Erythroblast (primary cell): ENCODE data around the gene HS3ST6.
"Not testable (repeated sequence)": the region's sequence is repeated elsewhere in the genome, so short reads cannot be mapped to it uniquely, and the experiment has no call there.

Source experiments
- GATA1 ChIP-seq: IDR thresholded peaks from 2 replicates; pipeline ENCODE4 v1.6.1; 2011; ENCODE audit warnings: low read depth, mild to moderate bottlenecking, control low read depth, low read length, moderate library complexity
- POLR2A ChIP-seq: IDR thresholded peaks from 2 replicates; pipeline ENCODE4 v1.6.1; 2011; ENCODE audit warnings: mild to moderate bottlenecking, low read length

DNA sequence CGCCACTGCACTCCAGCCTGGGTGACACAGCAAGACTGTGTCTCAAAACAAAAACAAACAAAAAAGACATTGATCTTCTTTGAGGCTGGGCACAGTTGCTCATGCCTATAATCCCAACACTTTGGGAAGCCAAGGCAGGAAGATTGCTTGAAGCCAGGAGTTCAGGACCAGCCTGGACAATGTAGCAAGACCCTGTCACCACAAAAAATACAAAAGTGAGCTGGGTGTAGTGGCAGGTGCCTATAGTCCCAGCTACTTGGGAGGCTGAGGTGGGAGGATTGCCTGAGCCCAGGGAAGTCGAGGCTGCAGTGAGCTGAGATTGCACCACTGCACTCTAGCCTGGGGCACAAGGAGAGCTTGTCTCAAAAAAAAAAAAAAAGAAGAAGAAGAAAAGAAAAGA, 20.5 kb downstream of the HS3ST6 start:
- TF ChIP-seq GATA1, POLR2A: not testable (repeated sequence)
